GM19468 (cell line): Measurements from ENCODE around the gene SEC61B.

Experiments used
- ATAC-seq: cut with Tn5 transposase; IDR thresholded peaks from one replicate; pipeline ENCODE4 v1.9.1; 2021; ENCODE audit warnings: mild to moderate bottlenecking, moderate library complexity, moderate number of reproducible peaks; ENCODE audit not compliant: unreplicated experiment; ENCODE audit errors: extremely low read depth

Gene SEC61B

DNA sequence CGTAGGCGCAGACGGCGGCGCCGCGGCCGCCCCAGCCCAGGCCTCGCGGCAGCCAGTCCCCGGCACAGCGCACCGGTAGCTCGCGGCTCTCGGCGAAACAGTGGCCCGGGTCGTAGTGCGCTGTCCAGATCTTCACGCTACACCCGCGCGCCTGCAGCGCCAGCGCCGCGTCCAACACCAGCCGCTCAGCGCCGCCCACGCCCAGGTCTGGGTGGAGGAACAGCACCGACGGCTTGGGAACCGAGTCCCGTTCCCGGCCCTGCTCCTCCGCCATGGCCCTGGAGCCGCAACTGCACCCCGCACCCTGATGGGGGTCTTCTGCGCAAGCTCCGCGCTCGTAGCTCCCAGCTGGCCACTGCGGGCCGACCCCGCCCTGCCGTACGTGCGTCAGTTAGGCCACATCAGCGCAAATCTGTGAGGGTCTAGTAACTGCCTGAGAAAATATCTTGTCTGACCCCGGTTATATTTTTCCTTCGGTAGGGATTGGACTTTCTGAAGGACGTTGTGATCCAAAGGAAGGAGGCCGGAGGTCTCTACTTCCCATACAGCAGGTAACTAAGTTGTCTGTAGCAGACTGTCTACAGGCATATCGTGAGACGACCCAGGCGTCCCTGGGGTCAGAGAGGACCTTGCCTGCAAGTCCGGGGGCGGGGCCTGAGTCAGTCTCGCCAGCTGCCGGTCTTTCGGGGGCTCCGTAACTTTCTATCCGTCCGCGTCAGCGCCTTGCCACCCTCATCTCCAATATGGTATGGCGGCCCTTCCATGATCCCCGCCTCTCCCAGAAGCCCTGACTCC is at the start of gene SEC61B, which contains the start of gene ALG2:
Gene SEC61B, plus strand, starts transcription at position 662 of the 795 bp plus-strand sequence. Its CDS starts 82 bp downstream, at position 744.
Gene ALG2, minus strand, starts transcription at position 322 of the 795 bp plus-strand sequence. Its CDS starts 48 bp downstream, at position 274.
- ATAC-seq = peak; percentile 86

DNA sequence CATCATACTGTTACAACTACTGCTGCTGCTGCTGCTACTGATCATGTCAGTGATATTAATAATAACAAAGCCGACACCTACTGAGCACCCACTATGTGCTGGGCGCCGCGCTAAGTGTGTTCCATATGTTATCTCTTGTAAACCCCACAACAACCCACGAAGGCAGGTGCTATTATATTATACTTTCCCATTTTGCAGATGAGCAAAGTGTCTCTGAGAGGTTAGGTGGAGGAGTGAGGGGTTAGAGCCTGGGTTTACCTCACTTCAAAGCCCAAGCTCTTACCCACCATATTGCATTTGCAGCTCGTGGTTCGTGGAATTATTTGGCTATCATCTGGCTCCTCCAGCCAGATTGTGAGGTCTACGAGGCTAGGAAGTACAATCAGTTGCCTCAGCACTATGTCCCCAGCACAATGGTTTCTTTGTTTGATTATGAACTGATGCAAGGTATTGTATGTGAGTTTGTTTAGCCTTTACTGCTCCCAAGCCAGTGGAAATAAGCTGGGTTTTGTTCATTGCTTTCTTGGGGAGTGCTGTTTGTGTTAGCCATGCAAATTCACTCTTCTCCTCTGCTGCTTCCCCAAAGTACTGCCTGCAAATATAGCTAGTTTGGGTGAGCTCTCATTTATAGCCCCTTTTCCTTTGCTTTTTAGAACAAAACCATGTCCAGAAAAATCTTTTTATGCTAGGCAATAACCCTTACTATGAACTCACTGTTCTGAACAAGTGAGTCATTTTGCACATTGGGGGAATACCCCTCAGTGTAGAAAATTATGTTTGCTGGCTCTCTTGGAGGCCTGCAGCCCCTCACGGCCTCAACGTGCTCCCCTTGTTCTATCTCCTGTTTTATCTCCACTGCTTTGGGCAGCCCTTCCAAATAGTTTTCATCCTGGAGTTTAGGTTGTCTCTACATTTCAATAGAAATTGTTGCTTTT is 48.2 kb upstream of the SEC61B start:
- no peak for ATAC-seq

DNA sequence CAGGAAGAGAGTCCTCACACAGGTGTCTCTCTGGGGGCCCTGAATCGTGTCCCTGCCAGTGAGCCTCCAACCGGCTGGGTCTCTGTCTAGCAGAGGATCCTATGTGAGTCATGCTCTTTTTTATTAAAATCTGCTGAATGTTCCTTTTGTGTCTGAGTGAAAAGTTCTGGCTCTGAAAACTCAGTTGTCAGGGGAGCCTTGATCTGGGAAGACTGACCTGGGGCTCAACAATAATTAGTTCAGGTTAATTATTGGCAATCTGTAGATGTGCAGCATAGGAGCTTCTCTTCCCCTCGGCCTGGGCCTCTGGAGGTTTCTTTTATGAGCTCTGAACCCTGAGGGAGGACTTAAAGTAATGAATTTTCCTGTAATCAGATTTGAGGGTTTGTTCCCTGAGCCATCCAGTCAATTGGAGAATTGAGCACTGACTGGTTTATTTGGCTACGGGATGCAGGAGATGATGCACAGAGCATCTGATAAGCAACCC is 45.5 kb upstream of the SEC61B start:
- no peak for ATAC-seq

- no peak for ATAC-seq
Observed at GRCh38 chr9:99177576-99178366, 44.3 kb upstream of the SEC61B start.

GRCh38 chr9:99178912-99179872 is 42.9 kb upstream of the SEC61B start:
- ATAC-seq = no peak

- ATAC-seq = no peak
Observed at GRCh38 chr9:99180199-99180598, 41.9 kb upstream of the SEC61B start.

DNA sequence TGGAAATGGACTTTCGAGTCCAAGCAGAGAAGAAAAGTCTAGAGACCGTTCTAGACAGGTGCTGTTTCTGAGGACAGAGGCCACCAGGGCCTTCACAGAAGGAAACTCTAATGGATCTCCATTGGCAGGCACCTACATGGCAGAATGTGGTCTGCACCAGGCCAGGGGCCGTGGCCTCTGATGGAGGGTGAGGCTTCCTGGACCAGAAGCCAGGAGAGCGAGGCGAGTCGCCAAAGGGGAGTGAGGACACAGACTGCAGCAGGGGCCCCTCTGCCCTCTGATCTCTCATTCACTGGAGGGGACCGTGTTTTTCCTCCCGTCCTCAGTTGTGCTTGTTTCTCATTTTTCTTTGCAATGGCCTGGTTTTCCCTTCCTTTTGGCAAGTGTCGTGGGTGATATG is 41.4 kb upstream of the SEC61B start:
- ATAC-seq = no peak

DNA sequence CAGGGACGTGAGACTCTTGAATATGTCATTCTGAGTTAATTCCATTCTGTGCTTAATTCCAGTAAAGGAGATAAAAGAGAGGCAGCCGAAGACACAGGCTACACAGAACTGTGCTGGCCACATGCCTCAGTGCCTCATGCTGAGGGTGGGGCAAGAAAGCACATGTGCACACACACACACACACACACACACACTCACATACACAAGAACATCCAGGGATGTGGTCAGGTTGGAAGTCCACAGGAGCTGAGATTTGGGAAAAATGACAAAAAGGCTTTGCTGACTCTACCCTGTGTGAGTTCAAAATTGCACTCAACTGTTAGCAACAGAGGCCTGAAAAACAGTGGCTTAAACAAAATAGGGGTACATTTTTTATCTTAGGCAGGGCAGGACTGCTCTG is 40.9 kb upstream of the SEC61B start:
- no peak for ATAC-seq

DNA sequence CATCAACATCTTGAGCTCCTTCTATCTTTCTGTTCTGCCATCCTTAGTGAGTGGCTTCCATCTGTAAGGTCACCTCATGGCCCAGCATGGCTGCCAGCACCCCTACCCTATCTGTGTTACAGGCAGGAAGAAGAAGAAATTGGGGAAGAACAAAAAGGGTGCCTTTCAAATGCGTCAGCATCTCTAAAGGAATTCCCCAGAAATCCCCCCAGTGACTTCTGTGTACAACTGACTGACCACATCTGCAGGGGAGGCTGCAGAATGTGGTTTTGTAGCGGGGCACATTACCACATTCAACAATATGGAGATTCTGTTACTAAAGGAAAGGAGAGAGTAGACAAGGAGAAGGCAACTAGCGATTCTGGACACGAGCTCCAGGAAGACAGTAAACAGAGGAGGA is 40.5 kb upstream of the SEC61B start:
- no peak for ATAC-seq

DNA sequence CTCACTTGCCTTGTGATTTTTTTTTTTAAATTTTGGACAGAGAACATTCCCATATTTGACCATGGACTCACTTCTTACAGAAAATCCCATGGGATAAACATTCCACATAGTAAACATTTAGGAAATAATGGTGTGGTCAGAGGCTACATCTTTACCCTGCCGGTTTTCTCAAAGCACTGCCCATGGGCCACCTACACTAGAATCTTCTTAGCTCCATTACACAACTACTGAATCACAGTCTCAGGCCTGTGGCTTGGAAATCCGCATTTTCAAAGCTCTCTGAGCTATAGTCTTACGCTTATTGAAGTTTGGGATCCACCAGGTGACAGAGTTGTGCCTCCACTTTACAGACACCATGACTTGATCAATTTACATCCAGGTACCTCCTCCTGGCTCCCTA is 39.7 kb upstream of the SEC61B start:
- ATAC-seq = no peak

DNA sequence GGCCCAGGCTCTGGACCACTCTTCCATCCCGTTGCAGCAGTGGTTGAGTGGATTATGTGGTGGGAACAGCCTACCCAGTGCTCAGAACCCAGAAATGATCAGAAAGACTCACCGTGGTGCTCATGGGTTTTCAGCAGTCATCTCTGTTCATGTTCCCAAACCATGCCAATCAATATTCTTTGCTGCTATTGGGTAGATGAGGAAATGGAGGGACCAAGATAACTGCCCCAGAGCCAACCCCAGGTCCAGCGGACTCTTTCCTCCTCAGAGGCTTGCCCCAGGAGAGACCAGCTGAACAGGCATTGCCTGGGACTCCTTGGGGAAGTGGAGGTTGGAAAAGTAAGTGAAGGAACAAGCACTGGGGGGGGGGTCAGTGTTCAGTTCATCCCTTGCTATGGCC is 38.5 kb upstream of the SEC61B start:
- no peak for ATAC-seq

DNA sequence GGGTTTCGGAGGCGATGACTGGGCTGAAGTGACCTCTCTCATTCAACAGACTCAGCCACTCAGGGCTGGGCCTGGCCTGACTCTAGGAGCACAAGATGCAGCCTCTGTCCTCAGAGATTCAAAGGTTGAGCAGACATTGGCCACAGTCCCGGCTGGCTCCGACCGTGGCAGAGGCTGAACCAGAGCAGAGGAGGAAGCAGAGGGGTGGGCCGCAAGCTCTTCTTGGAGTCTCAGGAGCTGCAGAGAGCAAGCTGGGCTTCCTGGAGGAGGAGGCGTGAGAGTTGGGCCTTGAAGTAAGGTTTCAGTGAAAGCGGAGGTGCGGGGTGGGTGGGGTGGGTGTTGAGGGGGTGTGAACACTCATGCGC is 38.0 kb upstream of the SEC61B start:
- no peak for ATAC-seq

DNA sequence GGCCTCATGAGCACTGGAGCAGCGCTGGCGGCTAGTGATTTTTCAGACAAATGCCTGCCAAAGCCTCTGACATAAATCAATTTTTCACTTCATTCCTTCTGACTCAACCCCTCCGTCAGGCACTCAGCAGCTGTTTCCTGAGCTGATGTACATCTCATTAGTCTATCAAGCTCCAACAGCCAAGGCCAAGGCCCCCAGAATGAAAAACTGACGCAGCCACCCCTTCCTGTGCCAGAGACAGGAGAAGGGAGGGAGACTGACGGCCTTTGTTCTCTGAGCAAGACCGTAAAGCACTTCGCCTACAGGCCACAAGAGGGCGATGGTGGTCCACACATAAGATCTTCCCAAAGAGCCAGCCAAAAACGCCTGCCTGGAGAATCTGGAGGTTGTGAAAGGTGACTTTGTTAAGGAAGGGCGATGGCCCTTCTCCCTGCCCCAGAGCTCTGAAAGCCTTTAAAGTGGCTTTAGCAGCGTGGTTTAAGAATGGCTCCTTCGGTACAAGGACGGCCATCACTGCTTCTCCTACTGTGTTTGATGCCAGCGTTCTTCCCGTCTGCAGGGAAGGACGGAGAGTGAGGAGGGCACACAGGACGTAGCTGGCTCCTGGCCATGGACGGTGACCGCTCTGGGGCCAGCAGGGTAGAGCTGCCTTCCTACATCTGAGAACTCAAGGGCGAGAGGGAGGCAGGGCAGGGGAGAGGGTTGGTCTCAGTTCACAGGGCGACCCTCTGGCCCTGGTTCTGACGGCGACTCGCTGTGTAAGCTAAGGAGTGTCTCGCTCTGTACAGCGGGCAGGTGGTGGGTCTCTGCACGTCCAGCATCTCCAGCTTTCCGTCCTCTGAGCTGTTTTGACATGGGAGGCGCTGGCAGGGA is 37.4 kb upstream of the SEC61B start:
- ATAC-seq = no peak

DNA sequence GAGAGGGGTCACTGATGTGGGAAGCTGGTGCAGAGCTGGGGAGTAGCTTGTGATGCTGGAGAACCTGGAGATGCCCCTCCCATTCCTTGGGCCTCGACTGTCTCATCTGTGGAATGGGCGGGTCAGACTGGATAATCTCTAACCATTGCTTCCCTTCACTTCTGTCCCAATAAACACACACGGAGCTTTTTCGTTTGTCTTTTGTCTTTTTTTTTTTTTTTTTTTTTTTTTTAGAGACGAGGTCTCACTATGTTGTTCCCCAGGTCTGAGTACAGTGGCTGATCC is 36.8 kb upstream of the SEC61B start:
- no peak for ATAC-seq

- no peak for ATAC-seq
Observed at GRCh38 chr9:99185934-99186333, 36.1 kb upstream of the SEC61B start.

- no peak for ATAC-seq
Observed at GRCh38 chr9:99187311-99187710, 34.8 kb upstream of the SEC61B start.

GRCh38 chr9:99189186-99189585 is 32.9 kb upstream of the SEC61B start:
- ATAC-seq = no peak

GRCh38 chr9:99189887-99190596 is 32.0 kb upstream of the SEC61B start:
- ATAC-seq = no peak
